ENCODE data around the gene DSCAM.

GRCh38 chr21:40333731-40334130 lies 513.2 kb downstream of the DSCAM start:
- TF ChIP-seq CREB1 (CRISPR knock-in tag; IDR thresholded peaks at IDR 0.05; ENCODE audit: low read depth): no peak
- TF ChIP-seq CTCF (conservative IDR thresholded peaks at IDR 0.05; ENCODE audit: low read depth in 2 of 2): no peak

Measured in GM23338 (cell line).